Glomerular visceral epithelial cell (primary cell): Measurements from ENCODE around the gene CBLN3.

Experiments used
- DNase-seq: peaks from one replicate; pipeline ENCODE4 v3.0.0-alpha.2; 2016; ENCODE audit errors: extremely low spot score

CBLN3 gene

DNA sequence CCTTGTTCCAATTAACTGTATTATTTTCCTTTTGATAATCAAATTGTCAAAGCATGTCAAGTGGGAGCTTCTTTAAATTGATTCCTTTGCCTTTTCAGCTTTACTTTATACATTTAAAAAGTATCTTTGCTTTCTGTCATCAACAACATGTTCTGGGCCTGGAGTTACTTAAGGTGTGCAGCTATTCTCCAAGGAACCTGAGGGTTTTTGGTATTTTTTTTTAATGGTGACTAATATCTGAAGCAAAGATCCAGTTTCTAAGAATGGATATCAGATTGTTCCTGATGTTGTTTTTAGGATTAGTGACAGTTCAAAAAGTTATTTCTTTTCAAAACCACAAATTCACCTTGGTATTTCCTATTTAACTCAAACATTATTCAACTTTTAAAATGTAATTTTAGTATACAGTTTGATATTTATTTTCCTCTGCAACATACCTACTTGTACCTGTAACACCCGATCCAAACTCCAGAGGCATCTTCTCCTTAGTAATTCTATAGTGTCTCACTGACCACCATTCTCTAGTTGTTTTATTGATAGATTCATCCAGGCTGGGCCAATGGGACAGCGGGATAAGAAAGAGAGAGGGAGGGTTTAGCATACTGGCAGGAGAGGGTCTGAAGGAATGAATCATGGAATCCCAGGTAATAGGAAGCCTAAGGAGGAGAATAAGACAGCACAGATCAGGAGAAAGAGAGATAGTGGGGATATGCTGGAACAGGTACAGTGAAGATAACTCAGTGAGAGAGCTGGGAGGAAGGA is 3.1 kb downstream of the CBLN3 start:
- DNase-seq = no peak

DNA sequence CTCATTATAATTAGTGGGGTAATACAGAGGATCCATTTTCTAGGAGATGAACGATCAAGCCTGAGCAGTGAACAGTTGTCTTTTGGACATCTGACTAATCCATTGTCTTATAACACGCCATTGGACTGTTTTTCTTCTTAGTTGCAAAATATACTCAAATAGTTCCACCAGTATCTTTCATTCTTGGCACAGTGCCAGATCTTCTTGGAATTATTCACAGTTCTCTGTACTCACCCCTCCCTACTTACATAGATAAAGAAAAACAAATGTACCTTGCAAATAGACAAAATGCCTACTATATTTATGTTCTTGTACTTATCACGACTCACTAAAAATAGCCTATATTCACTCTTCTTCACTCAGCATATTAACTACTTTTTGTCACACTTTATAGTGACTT is 3.8 kb downstream of the CBLN3 start:
- DNase-seq = peak; percentile 40

- no peak for DNase-seq
Measured at GRCh38 chr14:24422694-24423601, 6.5 kb downstream of the CBLN3 start.

- DNase-seq = no peak
Measured at GRCh38 chr14:24422261-24422660, 7.2 kb downstream of the CBLN3 start.

GRCh38 chr14:24418492-24418873 is 11.0 kb downstream of the CBLN3 start:
- no peak for DNase-seq

GRCh38 chr14:24417832-24418491 is 11.5 kb downstream of the CBLN3 start:
- no peak for DNase-seq

DNA sequence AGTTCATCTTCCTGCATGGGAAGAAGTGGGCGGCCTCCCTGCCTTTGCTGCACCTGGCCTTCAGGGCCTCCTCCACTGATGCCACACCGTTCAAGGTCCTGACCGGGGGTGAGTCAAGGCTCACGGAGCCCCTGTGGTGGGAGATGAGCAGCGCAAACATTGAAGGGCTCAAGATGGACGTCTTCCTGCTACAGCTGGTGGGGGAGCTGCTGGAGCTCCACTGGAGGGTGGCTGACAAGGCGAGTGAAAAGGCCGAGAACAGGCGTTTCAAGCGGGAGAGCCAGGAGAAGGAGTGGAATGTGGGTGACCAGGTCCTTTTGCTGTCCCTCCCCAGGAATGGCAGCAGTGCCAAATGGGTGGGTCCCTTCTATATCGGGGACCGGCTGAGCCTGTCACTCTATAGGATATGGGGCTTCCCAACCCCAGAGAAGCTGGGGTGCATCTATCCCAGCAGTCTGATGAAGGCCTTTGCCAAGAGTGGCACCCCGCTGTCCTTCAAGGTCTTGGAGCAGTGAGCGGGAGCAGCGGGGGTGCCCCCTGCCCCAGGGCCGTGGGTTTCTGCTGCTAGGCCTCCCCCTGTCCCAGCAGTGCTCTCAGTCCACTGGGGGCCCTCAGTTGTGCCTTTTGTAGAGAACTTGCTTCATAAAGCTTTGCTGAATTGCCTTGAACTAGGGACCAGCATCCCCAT is 12.4 kb downstream of the CBLN3 start:
- no peak for DNase-seq

DNA sequence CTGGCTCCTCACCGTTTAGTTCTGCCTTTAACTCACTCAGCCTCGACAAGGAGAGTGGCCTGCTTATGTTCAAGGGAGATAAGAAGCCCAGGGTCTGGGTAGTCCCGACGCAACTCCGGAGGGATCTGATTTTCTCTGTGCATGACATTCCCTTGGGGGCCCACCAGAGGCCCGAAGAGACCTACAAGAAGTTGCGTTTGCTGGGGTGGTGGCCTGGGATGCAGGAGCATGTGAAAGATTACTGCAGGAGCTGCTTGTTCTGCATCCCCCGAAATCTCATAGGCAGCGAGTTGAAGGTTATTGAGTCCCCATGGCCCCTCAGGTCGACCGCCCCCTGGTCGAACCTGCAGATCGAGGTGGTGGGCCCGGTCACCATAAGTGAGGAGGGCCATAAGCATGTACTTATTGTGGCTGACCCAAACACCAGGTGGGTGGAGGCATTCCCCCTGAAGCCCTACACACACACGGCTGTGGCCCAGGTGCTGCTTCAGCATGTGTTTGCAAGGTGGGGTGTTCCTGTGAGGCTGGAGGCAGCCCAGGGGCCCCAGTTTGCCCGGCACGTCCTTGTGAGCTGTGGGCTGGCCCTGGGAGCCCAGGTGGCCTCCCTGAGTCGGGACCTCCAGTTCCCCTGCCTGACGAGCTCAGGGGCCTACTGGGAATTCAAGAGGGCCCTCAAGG is 13.1 kb downstream of the CBLN3 start:
- DNase-seq = no peak

GRCh38 chr14:24415421-24416253 is 13.8 kb downstream of the CBLN3 start:
- no peak for DNase-seq

DNA sequence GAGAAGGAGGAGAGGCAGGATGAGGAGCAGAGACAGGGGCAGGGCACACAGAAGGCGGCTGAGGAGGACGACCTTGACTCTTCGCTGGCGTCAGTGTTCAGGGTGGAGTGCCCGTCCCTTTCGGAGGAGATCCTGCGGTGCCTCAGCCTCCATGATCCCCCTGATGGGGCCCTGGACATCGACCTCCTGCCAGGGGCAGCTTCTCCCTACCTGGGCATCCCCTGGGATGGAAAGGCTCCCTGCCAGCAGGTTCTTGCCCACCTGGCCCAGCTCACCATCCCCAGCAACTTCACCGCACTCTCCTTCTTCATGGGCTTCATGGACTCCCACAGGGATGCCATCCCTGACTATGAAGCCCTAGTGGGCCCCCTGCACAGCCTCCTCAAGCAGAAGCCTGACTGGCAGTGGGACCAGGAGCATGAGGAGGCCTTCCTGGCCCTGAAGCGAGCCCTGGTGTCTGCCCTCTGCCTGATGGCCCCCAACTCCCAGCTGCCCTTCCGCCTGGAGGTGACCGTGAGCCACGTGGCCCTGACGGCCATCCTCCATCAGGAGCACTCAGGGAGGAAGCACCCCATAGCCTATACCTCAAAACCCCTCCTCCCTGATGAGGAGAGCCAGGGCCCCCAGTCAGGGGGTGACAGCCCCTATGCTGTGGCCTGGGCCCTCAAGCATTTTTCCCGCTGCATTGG is 14.6 kb downstream of the CBLN3 start:
- DNase-seq = no peak

DNA sequence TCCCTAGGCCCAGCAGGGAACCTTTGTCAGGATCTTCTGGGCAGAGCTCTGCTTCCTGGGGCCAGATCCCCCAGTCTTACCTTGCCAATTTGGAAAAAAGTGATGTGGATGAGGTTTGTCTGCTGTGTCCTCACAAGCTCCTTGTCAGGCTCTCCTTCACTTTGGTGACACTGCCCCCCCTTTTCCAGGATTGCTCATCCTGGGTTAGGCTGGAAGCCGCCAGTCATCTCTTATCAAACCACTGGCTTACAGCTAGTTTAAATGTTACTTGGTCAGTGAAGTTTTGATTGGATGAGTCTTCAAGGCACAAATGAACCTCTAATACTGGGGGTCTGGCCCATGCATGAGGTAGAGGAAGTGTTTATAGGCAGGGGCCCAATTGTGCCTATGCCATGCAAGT is 15.4 kb downstream of the CBLN3 start:
- DNase-seq = no peak

GRCh38 chr14:24411443-24412389 is 17.8 kb downstream of the CBLN3 start:
- DNase-seq = peak; percentile 24

DNA sequence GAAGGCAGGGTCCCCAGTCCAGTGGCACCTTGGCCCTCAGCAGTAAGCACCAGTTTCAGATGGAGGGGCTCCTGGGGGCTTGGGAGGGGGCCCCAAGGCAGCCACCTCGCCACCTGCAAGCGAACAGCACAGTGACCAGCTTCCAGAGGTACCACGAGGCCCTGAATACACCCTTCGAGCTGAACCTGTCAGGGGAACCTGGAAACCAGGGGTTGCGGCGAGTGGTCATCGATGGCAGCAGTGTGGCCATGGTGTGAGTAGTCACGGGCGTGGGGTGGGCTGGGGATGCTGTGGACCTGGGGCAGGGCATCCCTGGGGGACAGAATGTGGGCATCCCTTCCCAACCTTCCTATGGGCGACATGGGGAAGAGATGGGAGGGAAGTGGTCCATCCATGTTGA is 19.5 kb downstream of the CBLN3 start:
- DNase-seq = no peak

DNA sequence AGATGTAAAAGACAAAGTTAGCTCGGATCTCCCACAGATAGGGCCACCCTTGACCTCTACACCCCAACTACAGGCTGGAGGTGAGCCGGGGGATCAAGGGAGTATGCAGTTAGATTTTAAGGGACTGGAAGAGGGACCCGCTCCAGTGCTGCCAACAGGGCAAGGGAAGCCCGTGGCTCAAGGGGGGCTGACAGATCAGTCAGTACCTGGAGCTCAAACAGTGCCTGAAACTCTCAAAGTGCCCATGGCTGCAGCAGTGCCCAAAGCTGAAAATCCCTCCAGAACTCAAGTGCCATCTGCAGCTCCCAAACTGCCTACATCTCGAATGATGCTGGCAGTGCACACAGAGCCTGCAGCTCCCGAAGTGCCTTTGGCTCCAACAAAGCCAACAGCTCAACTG is 20.3 kb downstream of the CBLN3 start:
- no peak for DNase-seq

- no peak for DNase-seq
Measured at GRCh38 chr14:24408764-24409163, 20.7 kb downstream of the CBLN3 start.

DNA sequence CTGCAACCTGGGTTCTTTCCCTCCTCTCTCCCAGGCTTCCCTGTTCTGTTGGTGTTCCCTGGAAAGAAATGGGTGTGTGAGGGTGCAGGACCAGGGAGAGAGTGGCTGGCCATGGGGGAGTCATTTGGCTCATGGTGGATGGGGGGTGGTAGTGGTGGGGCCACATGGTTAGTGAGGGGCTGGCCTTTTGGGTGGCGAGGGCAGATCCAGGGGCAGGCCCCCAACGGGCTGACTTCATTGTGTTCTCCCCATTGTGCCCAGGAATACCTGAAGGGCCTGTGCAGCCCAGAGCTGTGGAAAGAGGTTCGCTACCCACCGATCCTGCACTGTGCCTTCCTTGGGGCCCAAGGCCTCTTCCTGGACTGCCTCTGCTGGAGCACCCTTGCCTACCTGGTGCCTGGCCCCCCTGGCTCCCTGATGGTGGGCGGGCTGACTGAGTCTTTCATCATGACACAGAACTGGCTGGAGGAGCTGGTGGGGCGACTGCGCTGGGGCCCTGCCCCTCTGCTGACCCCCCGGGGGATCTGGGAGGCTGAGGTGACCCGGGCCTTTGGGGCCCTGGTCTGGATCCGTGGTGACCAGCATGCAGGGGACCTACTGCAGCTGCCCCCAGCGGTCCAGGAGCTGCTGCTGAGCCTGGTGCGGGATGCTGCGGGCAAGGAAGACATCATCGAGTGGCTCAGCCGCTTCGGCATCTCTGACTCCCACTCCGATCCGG is 21.7 kb downstream of the CBLN3 start:
- DNase-seq = no peak

GRCh38 chr14:24406416-24406815 is 23.1 kb downstream of the CBLN3 start:
- DNase-seq = no peak

DNA sequence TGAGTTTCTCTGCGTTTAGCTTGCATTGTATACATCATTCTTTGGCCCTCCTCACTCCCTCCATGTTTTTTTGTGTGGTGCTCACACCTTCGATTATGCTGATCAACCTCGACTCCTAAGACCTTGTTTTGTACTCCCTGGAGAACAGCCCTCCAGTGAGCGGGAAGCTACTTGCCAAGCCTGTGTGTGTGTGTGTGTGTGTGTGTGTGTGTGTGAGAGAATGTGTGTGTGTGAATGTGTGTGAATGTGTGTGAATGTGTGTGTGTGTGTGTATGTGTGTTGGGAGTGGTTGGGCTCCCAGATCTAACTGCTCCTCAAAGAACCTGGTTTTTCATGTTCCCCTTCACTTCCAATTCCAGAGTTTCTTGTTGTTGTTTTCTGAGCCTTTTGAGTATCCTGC is 24.7 kb downstream of the CBLN3 start:
- no peak for DNase-seq
